ENCODE data around the gene IMMP2L. TPM values are rescaled to one million over a fixed set of nuclear protein-coding genes. Genes with fewer than 3 reads are reported as not detected.

The IMMP2L gene
- polyA plus RNA-seq, 1 of the 3 experiments (the other 2 are of a cell fraction): 10.7 TPM

- TF ChIP-seq, protein P1, sequence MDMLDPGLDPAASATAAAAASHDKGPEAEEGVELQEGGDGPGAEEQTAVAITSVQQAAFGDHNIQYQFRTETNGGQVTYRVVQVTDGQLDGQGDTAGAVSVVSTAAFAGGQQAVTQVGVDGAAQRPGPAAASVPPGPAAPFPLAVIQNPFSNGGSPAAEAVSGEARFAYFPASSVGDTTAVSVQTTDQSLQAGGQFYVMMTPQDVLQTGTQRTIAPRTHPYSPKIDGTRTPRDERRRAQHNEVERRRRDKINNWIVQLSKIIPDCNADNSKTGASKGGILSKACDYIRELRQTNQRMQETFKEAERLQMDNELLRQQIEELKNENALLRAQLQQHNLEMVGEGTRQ (IDR thresholded peaks at IDR 0.05; ENCODE audit: borderline replicate concordance, low read depth, low read length): no peak
- TF ChIP-seq, protein P2, sequence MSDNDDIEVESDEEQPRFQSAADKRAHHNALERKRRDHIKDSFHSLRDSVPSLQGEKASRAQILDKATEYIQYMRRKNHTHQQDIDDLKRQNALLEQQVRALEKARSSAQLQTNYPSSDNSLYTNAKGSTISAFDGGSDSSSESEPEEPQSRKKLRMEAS (IDR thresholded peaks at IDR 0.05; ENCODE audit: low read depth): no peak
- no peak for TF ChIP-seq TEAD4 (IDR thresholded peaks at IDR 0.05; ENCODE audit: borderline replicate concordance, insufficient read depth)
- no peak for TF ChIP-seq TCF12 (IDR thresholded peaks at IDR 0.05)
- no peak for TF ChIP-seq NFIC (IDR thresholded peaks at IDR 0.05; ENCODE audit: borderline replicate concordance)
- no peak for TF ChIP-seq TAF1 (IDR thresholded peaks at IDR 0.05; ENCODE audit: borderline replicate concordance, low read depth, low read length)
- no peak for TF ChIP-seq PBX3 (IDR thresholded peaks at IDR 0.05)
- no peak for TF ChIP-seq CHD2 (IDR thresholded peaks at IDR 0.05; ENCODE audit: low read length, partially characterized antibody)
- TF ChIP-seq GABPA (IDR thresholded peaks at IDR 0.05; ENCODE audit: low read depth): no peak
- TF ChIP-seq GATA2 (CRISPR knock-in tag; IDR thresholded peaks at IDR 0.05): no peak
These were observed 558.4 kb downstream of the IMMP2L start (continued) for GRCh38 chr7:111003883-111004282.

DNA sequence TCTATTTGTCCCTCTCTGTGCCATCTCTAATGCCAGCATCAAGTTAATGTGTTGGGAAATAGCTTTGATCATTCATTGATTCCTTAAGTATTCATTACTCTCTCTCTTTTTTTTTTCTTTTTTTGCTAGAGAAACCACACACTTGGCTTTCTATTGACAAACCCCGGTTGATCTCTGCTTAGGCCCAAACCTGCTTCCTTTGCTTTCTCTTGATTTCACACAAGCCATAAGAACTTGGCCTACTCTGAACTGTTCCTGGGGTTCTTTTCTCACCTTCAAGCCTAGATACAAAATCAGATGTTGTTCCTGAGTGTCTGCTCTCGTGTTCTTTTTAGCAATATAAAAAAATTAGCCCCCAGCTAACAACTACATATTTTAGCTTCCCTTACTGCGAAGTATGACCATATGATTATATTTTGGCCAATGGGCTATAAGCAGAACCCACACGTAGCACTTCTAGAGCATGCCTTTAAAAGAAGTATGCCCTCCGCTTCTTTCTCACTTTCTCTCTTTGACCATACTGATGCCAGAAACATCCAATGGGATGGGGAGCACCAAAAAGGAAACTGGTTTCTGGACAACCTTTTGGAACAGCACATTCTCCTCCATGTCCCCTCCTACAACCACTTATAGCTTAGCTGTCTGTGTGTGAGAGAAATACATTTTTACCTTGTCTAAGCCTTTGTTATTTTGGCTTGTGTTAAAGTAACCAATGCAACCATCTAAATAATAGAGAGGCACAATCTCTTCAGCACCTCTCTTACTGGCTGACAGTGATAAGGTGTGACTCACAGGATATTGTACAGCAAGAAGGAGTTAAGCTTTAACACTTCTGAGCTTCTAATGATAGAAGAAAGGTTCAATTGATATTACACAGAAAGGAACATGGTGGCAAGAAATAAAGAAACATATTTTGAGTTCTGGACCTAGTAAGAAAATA is 568.0 kb downstream of the IMMP2L start:
- no peak for DNase-seq
- H3F3A ChIP-seq (replicated peaks; ENCODE audit: insufficient read depth): no peaks in the 10 kb centered on the region
- no peak overlapping the region for H3K4me2 ChIP-seq
- no peaks in the 10 kb centered on the region for H3K36me3 ChIP-seq (replicated peaks in 1 of 2; ENCODE audit: control insufficient read depth in 1 of 2, insufficient read depth in 2 of 2, low read length in 1 of 2)
- H3K9ac ChIP-seq: no peak overlapping the region
- H3K9me3 ChIP-seq: no peaks in the 10 kb centered on the region
- no peak overlapping the region for H3K27ac ChIP-seq (ENCODE audit: low read depth in 2 of 2, low read length in 1 of 2)
- 70% methylated on average over 5 of the region's 5 CpGs for WGBS (ENCODE audit: low lambda C conversion rate)
- no peak for TF ChIP-seq SIN3A (IDR thresholded peaks at IDR 0.05; ENCODE audit: borderline replicate concordance, low read depth, low read length)
- TF ChIP-seq, protein P3, sequence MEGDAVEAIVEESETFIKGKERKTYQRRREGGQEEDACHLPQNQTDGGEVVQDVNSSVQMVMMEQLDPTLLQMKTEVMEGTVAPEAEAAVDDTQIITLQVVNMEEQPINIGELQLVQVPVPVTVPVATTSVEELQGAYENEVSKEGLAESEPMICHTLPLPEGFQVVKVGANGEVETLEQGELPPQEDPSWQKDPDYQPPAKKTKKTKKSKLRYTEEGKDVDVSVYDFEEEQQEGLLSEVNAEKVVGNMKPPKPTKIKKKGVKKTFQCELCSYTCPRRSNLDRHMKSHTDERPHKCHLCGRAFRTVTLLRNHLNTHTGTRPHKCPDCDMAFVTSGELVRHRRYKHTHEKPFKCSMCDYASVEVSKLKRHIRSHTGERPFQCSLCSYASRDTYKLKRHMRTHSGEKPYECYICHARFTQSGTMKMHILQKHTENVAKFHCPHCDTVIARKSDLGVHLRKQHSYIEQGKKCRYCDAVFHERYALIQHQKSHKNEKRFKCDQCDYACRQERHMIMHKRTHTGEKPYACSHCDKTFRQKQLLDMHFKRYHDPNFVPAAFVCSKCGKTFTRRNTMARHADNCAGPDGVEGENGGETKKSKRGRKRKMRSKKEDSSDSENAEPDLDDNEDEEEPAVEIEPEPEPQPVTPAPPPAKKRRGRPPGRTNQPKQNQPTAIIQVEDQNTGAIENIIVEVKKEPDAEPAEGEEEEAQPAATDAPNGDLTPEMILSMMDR (IDR thresholded peaks at IDR 0.05): no peak
- TF ChIP-seq RAD21 (IDR thresholded peaks at IDR 0.05; ENCODE audit: low read length): no peak
- TF ChIP-seq, protein P2 (IDR thresholded peaks at IDR 0.05; ENCODE audit: low read depth): no peak
- TF ChIP-seq, protein P4, sequence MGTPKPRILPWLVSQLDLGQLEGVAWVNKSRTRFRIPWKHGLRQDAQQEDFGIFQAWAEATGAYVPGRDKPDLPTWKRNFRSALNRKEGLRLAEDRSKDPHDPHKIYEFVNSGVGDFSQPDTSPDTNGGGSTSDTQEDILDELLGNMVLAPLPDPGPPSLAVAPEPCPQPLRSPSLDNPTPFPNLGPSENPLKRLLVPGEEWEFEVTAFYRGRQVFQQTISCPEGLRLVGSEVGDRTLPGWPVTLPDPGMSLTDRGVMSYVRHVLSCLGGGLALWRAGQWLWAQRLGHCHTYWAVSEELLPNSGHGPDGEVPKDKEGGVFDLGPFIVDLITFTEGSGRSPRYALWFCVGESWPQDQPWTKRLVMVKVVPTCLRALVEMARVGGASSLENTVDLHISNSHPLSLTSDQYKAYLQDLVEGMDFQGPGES (IDR thresholded peaks at IDR 0.05; ENCODE audit: low read depth, low read length): no peak
- TF ChIP-seq CHD2 (IDR thresholded peaks at IDR 0.05; ENCODE audit: low read length, partially characterized antibody): no peak
- TF ChIP-seq ZBTB33 (IDR thresholded peaks at IDR 0.05; ENCODE audit: borderline replicate concordance, low read depth): no peak
- no peaks in the 10 kb centered on the region for H4K20me1 ChIP-seq (ENCODE audit: insufficient read depth)
- H3K9me2 ChIP-seq: no peaks in the 10 kb centered on the region
- no peaks in the 10 kb centered on the region for H3K27me3 ChIP-seq (ENCODE audit: insufficient read depth)
- H2AFZ ChIP-seq (ENCODE audit: low read depth): no peak overlapping the region
- CTCF ChIA-PET: interaction anchor here (0.9 to 1.2 kb wide), 2 partner anchors 10 to 345 kb away, joined by 3 read pairs; no protein-coding TSS in a partner anchor
- no peaks in the 10 kb centered on the region for H3K79me2 ChIP-seq (ENCODE audit: insufficient read depth)
- peaks cover 0 to 6% of the 10 kb centered on the region in 2 experiments; a peak in 1 of 4 replicates for H3K4me1 ChIP-seq (ENCODE audit: control insufficient read depth in 1 of 2, insufficient read depth in 2 of 2, low read depth in 1 of 2, low read length in 1 of 2)
- H3K4me3 ChIP-seq (ENCODE audit: low read depth in 2 of 2, low read length in 1 of 2): no peak overlapping the region
- POLR2A ChIA-PET: interaction anchor here (0.6 kb wide), 1 partner anchor 391 kb away, joined by 3 read pairs; no protein-coding TSS in a partner anchor

Data from SK-N-SH (cell line).